ENCODE data around the gene HORMAD1.

- TF ChIP-seq CTCF (IDR thresholded peaks at IDR 0.05; ENCODE audit: insufficient read depth, low read depth, low read length), result no peak
- no peak for TF ChIP-seq EZH2 (IDR thresholded peaks at IDR 0.05; ENCODE audit: insufficient read depth, low read length)
Measured at GRCh38 chr1:150674881-150675280, 45.8 kb downstream of the HORMAD1 start.
